Sigmoid colon (tissue), 4 donors: ENCODE data around the gene MRPL58.

ENCODE experiments used
- POLR2AphosphoS5 ChIP-seq, 4 donors: sonication (generic); formaldehyde crosslinking; IDR thresholded peaks; one replicate each; pipeline ENCODE4 v1.6.1; 2017; ENCODE audit warnings: antibody characterized with exemption in 4 of 4
- TF ChIP-seq, protein P1 (sequence below), 4 experiments: fragments of 450-650 bp in 3 of 4; fragments of 200-600 bp in 1 of 4; IDR thresholded peaks; one replicate each; pipeline ENCODE4 v1.5.1; 2016 to 2019; ENCODE audit warnings: antibody characterized with exemption in 4 of 4, mild to moderate bottlenecking in 3 of 4, moderate library complexity in 2 of 4

DNA sequence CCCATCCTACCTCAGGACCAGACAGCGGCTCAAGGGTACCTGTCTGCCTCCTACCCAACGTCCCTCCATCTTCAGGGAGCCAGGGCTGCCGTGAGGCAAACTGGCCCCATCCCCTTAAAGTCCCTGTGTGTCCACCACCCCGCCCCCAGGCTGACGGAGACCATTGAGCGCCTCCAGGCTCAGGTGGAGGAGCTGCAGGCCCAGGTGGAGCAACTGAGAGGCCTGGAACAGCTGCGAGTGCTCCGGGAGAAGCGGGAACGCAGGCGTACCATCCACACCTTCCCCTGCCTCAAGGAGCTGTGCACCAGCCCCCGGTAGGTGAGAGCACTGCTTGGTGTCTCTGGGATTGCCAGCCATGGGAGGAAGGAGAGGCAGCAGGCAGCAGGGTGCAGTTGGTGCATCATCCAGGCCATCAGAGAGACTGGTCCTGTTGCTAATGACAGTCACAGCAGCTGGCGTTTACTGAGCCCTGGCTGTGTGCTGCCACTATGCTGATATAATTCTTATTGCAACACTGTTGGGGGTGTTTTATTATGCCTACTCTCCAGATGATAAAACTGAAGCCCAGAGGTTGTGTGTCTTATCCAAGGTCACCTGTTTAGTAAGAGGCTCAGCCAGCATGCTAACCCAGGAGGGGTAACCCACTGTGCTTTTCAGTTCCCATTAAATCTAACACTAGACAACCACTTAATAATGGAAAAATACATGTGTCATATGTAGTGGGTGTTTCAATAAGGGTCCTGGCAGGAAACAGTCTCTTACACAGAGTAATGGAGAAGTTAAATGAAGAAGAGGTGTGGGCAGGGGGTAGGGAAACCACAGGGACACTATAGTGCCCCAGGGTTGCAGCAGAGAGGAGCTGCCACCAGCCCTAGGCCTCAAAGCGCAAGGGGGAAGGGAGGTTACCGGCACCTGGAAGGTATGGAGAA lies 10.3 kb upstream of the MRPL58 start:
- TF ChIP-seq POLR2AphosphoS5 (IDR thresholded peaks at IDR 0.05), result no peak
- TF ChIP-seq, protein P1, sequence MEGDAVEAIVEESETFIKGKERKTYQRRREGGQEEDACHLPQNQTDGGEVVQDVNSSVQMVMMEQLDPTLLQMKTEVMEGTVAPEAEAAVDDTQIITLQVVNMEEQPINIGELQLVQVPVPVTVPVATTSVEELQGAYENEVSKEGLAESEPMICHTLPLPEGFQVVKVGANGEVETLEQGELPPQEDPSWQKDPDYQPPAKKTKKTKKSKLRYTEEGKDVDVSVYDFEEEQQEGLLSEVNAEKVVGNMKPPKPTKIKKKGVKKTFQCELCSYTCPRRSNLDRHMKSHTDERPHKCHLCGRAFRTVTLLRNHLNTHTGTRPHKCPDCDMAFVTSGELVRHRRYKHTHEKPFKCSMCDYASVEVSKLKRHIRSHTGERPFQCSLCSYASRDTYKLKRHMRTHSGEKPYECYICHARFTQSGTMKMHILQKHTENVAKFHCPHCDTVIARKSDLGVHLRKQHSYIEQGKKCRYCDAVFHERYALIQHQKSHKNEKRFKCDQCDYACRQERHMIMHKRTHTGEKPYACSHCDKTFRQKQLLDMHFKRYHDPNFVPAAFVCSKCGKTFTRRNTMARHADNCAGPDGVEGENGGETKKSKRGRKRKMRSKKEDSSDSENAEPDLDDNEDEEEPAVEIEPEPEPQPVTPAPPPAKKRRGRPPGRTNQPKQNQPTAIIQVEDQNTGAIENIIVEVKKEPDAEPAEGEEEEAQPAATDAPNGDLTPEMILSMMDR (IDR thresholded peaks at IDR 0.05), result no peak
